Activated CD4-positive, alpha-beta memory T cell treated with anti-CD3 and anti-CD28 coated beads for 36 hours (primary cell): Measurements from ENCODE around the gene IL2RA. TPM values are rescaled to one million over a fixed set of nuclear protein-coding genes. Genes with fewer than 3 reads are reported as not detected.
A peak's percentile ranks its signal among the peaks of the same experiment; 100 is the strongest.

Experiments
- CTCF ChIA-PET: fragments of 350-600 bp; sonication (Branson Sonifier 250); formaldehyde crosslinking; loops from one replicate; lab custom pipeline; 2021; ENCODE audit warnings: antibody characterized with exemption, inconsistent platforms; lab: Charles Lee
- POLR2A ChIA-PET: fragments of 350-600 bp; sonication (Branson Sonifier 250); formaldehyde crosslinking; loops from one replicate; lab custom pipeline; 2021; ENCODE audit warnings: antibody characterized with exemption; lab: Charles Lee
- DNase-seq: peaks from one replicate; pipeline ENCODE4 v3.0.0-alpha.2; 2020
- H3K27ac Mint-ChIP-seq: one replicate; pipeline ENCODE4 v1.8.0; 2021; ENCODE audit warnings: mixed read lengths
- H3K27me3 Mint-ChIP-seq: one replicate; pipeline ENCODE4 v1.8.0; 2021; ENCODE audit warnings: mixed read lengths
- H3K36me3 Mint-ChIP-seq: one replicate; pipeline ENCODE4 v1.8.0; 2021; ENCODE audit warnings: mixed read lengths
- H3K4me1 Mint-ChIP-seq: one replicate; pipeline ENCODE4 v1.8.0; 2021; ENCODE audit warnings: low read depth, mixed read lengths
- H3K4me3 Mint-ChIP-seq: one replicate; pipeline ENCODE4 v1.8.0; 2021; ENCODE audit warnings: mild to moderate bottlenecking, mixed read lengths
- H3K9me3 Mint-ChIP-seq: one replicate; pipeline ENCODE4 v1.8.0; 2021; ENCODE audit warnings: mixed read lengths
- intact Hi-C: fragments of 100-400 bp; cut with micrococcal nuclease; formaldehyde crosslinking; loops from one replicate; pipeline ENCODE4 v1.15.1; 2023
- total RNA-seq, 2 experiments: library from RNA; stranded (reverse); gene quantifications; one replicate each; pipeline ENCODE4 v1.2.3, GENCODE V29; 2021

The IL2RA gene
- total RNA-seq, 2 experiments from 2014 or later: 961 to 988 TPM

- Mint-ChIP-seq H3K9me3 (peaks cover 9% of the 10 kb centered on the region), H3K4me3 (no peak overlapping the region), H3K27ac (peak overlapping the region; percentile 56), H3K36me3 (peaks cover 9% of the 10 kb centered on the region), H3K27me3 (peaks cover 10% of the 10 kb centered on the region), H3K4me1 (peaks cover 30% of the 10 kb centered on the region)
- POLR2A ChIA-PET: no interaction called here
- intact Hi-C loops: loop anchor here (1.0 kb wide), 2 partner anchors 11 to 27 kb away; no protein-coding TSS in a partner anchor
- CTCF ChIA-PET: no interaction called here
- peak; percentile 51 for DNase-seq
Measured at GRCh38 chr10:6002809-6003510, 59.2 kb downstream of the IL2RA start.

DNA sequence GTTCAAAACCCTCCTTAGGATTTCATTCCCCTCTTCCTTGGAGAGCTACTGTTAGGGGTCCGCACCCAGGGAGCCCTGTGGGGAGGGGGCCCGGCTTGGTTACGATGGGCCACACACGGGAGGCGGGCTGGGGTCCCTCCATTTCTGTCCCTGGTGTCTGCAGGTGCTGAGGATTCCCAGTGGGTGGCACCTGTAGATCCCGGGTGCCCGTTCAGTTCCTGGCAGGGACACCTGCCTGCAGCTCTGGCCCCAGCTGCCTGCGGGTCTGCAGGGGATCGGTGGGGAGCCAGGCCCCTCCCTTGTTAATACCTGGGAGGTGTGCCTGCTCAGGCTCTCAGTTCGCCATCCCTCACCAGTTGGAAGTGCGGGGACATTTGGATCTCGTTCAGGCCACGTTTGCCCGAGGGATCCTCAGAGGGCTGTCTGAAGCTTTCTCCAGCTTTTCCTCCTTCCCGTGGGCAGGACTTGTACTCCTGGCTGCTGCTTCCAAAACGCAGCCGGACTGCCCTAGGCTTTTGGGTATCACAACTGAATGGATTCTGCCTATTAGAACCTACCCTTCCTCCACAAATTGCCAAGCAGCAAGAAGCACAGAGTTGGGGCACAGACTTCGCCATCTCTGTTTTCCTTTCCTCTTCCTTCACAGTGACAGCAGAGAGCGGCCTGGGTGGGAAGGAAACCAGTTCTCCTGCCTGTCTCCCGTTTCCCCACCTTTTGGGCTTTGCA is 62.6 kb downstream of the IL2RA start:
- H3K36me3 Mint-ChIP-seq: no peaks in the 10 kb centered on the region
- intact Hi-C loops: no loop called here
- CTCF ChIA-PET: no interaction called here
- no peak overlapping the region for H3K27ac Mint-ChIP-seq
- no peaks in the 10 kb centered on the region for H3K9me3 Mint-ChIP-seq
- H3K27me3 Mint-ChIP-seq: peaks cover 11% of the 10 kb centered on the region
- no peak for DNase-seq
- POLR2A ChIA-PET: no interaction called here
- no peak overlapping the region for H3K4me3 Mint-ChIP-seq
- H3K4me1 Mint-ChIP-seq: peaks cover 30% of the 10 kb centered on the region

DNA sequence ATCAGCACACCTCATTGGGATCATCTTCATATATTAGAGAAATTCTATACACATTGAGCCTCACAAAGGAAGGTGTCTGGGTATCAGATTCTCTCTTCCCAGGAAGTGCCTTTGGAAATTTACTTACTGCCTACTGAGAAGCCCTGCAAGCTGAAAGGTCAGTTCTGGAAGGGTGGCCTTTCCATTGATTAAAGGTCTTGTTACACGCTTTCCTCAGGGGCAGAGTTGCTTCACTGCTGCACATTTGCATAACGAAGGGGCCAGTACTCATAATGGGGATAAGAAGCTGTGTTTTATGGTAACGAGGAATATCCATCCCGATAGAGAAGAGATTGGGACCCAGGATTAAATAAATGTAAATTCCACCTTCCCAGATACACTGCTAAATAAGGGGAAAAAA is 65.5 kb downstream of the IL2RA start:
- ChIA-PET CTCF (no interaction called here), POLR2A (no interaction called here)
- H3K27me3 Mint-ChIP-seq: peaks cover 13% of the 10 kb centered on the region
- H3K4me1 Mint-ChIP-seq: peaks cover 12% of the 10 kb centered on the region
- H3K27ac Mint-ChIP-seq: no peak overlapping the region
- H3K9me3 Mint-ChIP-seq: peaks cover 8% of the 10 kb centered on the region
- peaks cover 7% of the 10 kb centered on the region for H3K36me3 Mint-ChIP-seq
- H3K4me3 Mint-ChIP-seq: no peak overlapping the region
- no peak for DNase-seq
- intact Hi-C loops: no loop called here

- H3K9me3 Mint-ChIP-seq: peaks cover 14% of the 10 kb centered on the region
- H3K36me3 Mint-ChIP-seq: peaks cover 10% of the 10 kb centered on the region
- ChIA-PET POLR2A (interaction anchor here (1.5 kb wide), 1 partner anchor 15 kb away, joined by 3 read pairs; the partner anchor contains the start of gene IL15RA), CTCF (no interaction called here)
- peaks cover 5% of the 10 kb centered on the region for H3K27me3 Mint-ChIP-seq
- intact Hi-C loops: no loop called here
- no peak overlapping the region for H3K4me3 Mint-ChIP-seq
- H3K4me1 Mint-ChIP-seq: peaks cover 9% of the 10 kb centered on the region
- no peak overlapping the region for H3K27ac Mint-ChIP-seq
- no peak for DNase-seq
Measured at GRCh38 chr10:5992398-5992797, 69.8 kb downstream of the IL2RA start.

DNA sequence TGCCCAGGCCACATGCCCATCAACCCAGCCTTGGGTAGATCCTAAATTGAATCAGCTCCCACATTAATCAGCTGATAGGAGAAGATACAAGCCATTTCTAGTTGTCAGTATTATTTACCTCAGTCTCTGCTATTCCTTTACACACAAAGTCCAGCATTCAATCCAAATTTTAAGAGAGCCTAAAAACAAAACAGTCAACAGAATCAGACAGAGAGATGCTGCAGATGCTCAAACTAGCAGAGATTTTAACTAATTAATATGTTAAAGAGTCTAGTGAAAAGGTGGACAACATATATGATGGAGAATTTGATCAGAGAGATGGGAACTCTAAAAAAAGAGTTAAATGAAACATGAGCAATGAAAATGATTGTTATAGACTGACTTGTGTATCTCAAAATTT is 70.5 kb downstream of the IL2RA start:
- DNase-seq: no peak
- POLR2A ChIA-PET: interaction anchor here (1.5 kb wide), 1 partner anchor 15 kb away, joined by 3 read pairs; the partner anchor contains the start of gene IL15RA
- Mint-ChIP-seq H3K4me1 (peaks cover 10% of the 10 kb centered on the region), H3K36me3 (peaks cover 10% of the 10 kb centered on the region), H3K9me3 (peaks cover 14% of the 10 kb centered on the region), H3K4me3 (no peak overlapping the region), H3K27ac (no peak overlapping the region), H3K27me3 (peaks cover 8% of the 10 kb centered on the region)
- CTCF ChIA-PET: no interaction called here
- intact Hi-C loops: no loop called here

GRCh38 chr10:5989756-5990155 is 72.4 kb downstream of the IL2RA start:
- no peak for DNase-seq
- peaks cover 10% of the 10 kb centered on the region for H3K36me3 Mint-ChIP-seq
- peaks cover 8% of the 10 kb centered on the region for H3K27me3 Mint-ChIP-seq
- H3K27ac Mint-ChIP-seq: no peak overlapping the region
- POLR2A ChIA-PET: no interaction called here
- H3K4me3 Mint-ChIP-seq: no peak overlapping the region
- H3K4me1 Mint-ChIP-seq: peaks cover 10% of the 10 kb centered on the region
- peaks cover 14% of the 10 kb centered on the region for H3K9me3 Mint-ChIP-seq
- intact Hi-C loops: no loop called here
- CTCF ChIA-PET: no interaction called here

DNA sequence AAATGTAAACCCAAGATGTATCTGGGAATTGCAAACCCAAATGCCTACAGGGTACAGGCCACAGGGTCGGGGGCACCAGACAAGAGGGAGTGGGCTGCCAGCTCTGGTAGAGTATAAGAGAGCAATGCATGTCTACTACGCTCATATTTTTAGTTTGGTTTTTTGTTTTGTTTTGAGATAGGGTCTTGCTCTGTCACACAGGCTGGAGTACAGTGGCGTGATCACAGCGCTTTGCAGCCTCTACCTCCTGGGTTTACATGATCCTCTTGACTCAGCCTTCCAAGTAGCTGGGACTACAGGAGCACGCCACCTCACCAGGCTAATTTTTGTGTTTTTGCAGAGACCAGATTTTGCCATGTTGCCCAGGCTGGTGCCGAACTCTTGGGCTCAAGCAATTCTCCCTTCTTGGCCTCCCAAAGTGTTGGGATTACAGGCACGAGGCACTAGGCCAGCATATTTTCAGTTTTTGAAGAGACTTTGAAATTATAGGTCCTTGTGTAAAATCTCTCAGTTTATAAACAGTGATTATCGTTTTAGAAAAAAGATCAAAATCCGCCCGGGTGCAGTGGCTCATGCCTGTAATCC is 73.7 kb downstream of the IL2RA start:
- intact Hi-C loops: no loop called here
- peak overlapping the region; percentile 8 for H3K27ac Mint-ChIP-seq
- H3K4me3 Mint-ChIP-seq: no peak overlapping the region
- ChIA-PET CTCF (interaction anchor here (1.0 kb wide), 1 partner anchor 12 kb away, joined by 4 read pairs; no protein-coding TSS in a partner anchor), POLR2A (no interaction called here)
- peaks cover 9% of the 10 kb centered on the region for H3K27me3 Mint-ChIP-seq
- peaks cover 14% of the 10 kb centered on the region for H3K9me3 Mint-ChIP-seq
- no peak for DNase-seq
- H3K36me3 Mint-ChIP-seq: peaks cover 10% of the 10 kb centered on the region
- peaks cover 10% of the 10 kb centered on the region for H3K4me1 Mint-ChIP-seq

DNA sequence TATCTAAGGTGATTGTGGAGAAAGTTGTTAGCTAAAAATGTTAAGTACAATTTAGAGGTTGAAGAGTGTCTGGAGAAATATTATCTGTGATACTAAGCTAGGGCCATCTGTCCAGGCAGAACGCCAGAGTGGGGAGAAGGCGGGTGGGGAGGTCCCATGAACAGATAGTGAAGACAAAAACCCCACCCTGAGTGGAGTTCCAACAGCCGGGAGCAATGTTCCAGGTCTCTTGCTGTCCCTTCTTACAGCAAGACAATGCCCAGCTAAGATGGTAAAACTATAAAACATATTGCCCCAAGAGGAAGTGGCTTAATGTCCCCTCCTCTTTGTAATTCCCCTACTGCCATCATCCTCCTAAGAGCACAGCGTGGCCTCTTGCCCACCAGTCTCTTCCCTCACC is 74.4 kb downstream of the IL2RA start:
- ChIA-PET POLR2A (no interaction called here), CTCF (interaction anchor here (1.0 kb wide), 1 partner anchor 12 kb away, joined by 4 read pairs; no protein-coding TSS in a partner anchor)
- no peak for DNase-seq
- Mint-ChIP-seq H3K27ac (peak overlapping the region; percentile 8), H3K4me3 (no peak overlapping the region), H3K4me1 (peaks cover 10% of the 10 kb centered on the region), H3K27me3 (peaks cover 9% of the 10 kb centered on the region), H3K9me3 (peaks cover 14% of the 10 kb centered on the region), H3K36me3 (peaks cover 10% of the 10 kb centered on the region)
- intact Hi-C loops: no loop called here

DNA sequence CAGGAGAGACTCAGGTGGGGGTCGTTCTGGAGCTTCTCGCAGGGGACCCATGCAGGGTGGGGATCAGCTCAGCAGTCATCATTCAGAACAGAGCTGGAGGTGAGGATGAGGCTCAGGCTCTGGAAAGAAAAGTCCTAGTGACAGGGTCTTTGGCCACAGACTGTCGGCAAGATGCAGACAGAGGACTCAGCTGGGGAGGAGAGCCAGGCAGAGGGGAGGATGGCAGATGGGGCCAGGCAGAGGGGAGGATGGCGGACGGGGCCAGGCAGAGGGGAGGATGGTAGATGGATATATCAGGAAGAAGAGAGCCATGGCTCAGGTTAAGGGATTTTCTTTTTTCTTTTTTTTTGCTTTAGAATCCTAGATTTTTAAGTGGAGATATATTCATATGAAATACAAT is 77.1 kb downstream of the IL2RA start:
- H3K4me1 Mint-ChIP-seq: peaks cover 10% of the 10 kb centered on the region
- intact Hi-C loops: no loop called here
- H3K27me3 Mint-ChIP-seq: peaks cover 7% of the 10 kb centered on the region
- H3K27ac Mint-ChIP-seq: no peak overlapping the region
- H3K4me3 Mint-ChIP-seq: no peak overlapping the region
- no peak for DNase-seq
- no peaks in the 10 kb centered on the region for H3K36me3 Mint-ChIP-seq
- ChIA-PET CTCF (no interaction called here), POLR2A (no interaction called here)
- H3K9me3 Mint-ChIP-seq: no peaks in the 10 kb centered on the region

DNA sequence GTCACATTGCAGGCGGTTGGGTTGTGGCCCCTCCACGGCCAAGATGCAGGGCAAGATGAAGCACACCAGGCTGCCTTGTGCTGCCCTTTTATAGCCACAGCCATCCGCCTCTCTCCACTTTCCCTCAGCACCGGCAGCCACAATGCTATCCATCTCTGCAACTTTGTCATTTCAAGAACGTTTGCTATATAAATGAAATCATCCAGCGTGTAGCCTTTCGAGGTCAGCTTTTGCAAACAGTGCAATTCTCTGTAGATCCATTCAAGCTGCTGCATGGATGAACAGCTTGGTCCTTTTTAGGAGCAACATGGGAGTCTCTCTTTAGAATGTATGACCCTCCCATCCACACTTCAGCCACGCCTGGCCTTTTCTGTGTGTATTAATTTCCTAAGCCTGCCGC is 78.4 kb downstream of the IL2RA start:
- H3K4me3 Mint-ChIP-seq: no peak overlapping the region
- H3K27ac Mint-ChIP-seq: no peak overlapping the region
- CTCF ChIA-PET: no interaction called here
- POLR2A ChIA-PET: no interaction called here
- H3K9me3 Mint-ChIP-seq: no peaks in the 10 kb centered on the region
- H3K4me1 Mint-ChIP-seq: peaks cover 10% of the 10 kb centered on the region
- intact Hi-C loops: no loop called here
- H3K27me3 Mint-ChIP-seq: peaks cover 7% of the 10 kb centered on the region
- DNase-seq: no peak
- no peaks in the 10 kb centered on the region for H3K36me3 Mint-ChIP-seq

- Mint-ChIP-seq H3K36me3 (no peaks in the 10 kb centered on the region), H3K4me1 (peaks cover 3% of the 10 kb centered on the region), H3K27ac (no peak overlapping the region), H3K4me3 (no peak overlapping the region), H3K9me3 (no peaks in the 10 kb centered on the region), H3K27me3 (peaks cover 4% of the 10 kb centered on the region)
- intact Hi-C loops: no loop called here
- ChIA-PET POLR2A (no interaction called here), CTCF (no interaction called here)
- DNase-seq: no peak
Measured at GRCh38 chr10:5981529-5981928, 80.6 kb downstream of the IL2RA start.

DNA sequence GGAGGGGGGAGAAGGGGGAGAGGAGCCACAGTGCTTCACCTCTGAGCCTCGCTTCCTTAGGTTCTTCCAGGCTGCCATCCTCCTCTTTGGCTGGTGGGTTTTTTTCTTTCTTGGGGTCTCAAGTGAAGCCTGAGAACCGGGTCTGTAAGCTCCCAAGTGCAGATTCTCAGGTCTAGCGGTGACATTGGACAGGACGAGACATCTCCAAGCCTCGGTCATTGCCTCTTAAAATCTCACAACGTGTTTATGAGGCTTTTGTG is 84.0 kb downstream of the IL2RA start:
- POLR2A ChIA-PET: interaction anchor here (0.7 kb wide), 1 partner anchor 35 kb away, joined by 3 read pairs; no protein-coding TSS in a partner anchor
- H3K4me3 Mint-ChIP-seq: peak overlapping the region; percentile 91
- no peaks in the 10 kb centered on the region for H3K9me3 Mint-ChIP-seq
- intact Hi-C loops: loop anchor here (5.0 to 10.0 kb wide), 4 partner anchors 94 to 683 kb away; no protein-coding TSS in a partner anchor
- H3K4me1 Mint-ChIP-seq: peaks cover 28% of the 10 kb centered on the region
- no peak for DNase-seq
- CTCF ChIA-PET: interaction anchor here (0.6 to 1.7 kb wide), 3 partner anchors 88 to 267 kb away, joined by 3 to 7 read pairs (median 4); partner anchors contain the start of genes ANKRD16 and FBH1
- H3K27me3 Mint-ChIP-seq: no peaks in the 10 kb centered on the region
- no peaks in the 10 kb centered on the region for H3K36me3 Mint-ChIP-seq
- H3K27ac Mint-ChIP-seq: peak overlapping the region; percentile 54
